Keratinocyte (primary cell): ENCODE results near the gene TENM4. TPM values are rescaled to one million over a fixed set of nuclear protein-coding genes. Genes with fewer than 3 reads are reported as not detected.

ENCODE experiments used
- DNase-seq: peaks from one replicate; pipeline ENCODE4 v3.0.0-alpha.2; 2011; ENCODE audit warnings: low read depth, missing footprints, low spot score
- FAIRE-seq: peaks from 2 replicates; lab custom pipeline; 2011; peaks lifted over from hg19 to GRCh38; lab: Jason Lieb, UNC
- H2AFZ ChIP-seq: 2 replicates; pipeline ENCODE4 v1.6.0; 2012; ENCODE audit warnings: low read length, control low read depth, inconsistent platforms; ENCODE audit not compliant: control insufficient read depth
- H3K27ac ChIP-seq: 2 replicates; pipeline ENCODE4 v1.5.1; 2011; ENCODE audit warnings: low read length; ENCODE audit not compliant: control insufficient read depth, insufficient read depth
- H3K27me3 ChIP-seq: 3 replicates; pipeline ENCODE4 v1.6.0; 2011; ENCODE audit warnings: low read length; ENCODE audit not compliant: control insufficient read depth, insufficient read depth; ENCODE audit errors: extremely low read depth
- H3K36me3 ChIP-seq, 2 experiments: 2 replicates in 1 of 2; 3 replicates in 1 of 2; pipeline ENCODE4 v1.5.1; 2011; ENCODE audit warnings: low read length in 2 of 2, mild to moderate bottlenecking in 1 of 2; ENCODE audit not compliant: control insufficient read depth in 2 of 2, insufficient read depth in 2 of 2; ENCODE audit errors: extremely low read depth in 1 of 2
- H3K4me1 ChIP-seq: 3 replicates; pipeline ENCODE4 v1.5.1; 2011; ENCODE audit warnings: low read length; ENCODE audit not compliant: control insufficient read depth, insufficient read depth; ENCODE audit errors: extremely low read depth
- H3K4me2 ChIP-seq: 3 replicates; pipeline ENCODE4 v1.6.0; 2011; ENCODE audit warnings: low read depth, low read length; ENCODE audit not compliant: control insufficient read depth, insufficient read depth; ENCODE audit errors: extremely low read depth
- H3K4me3 ChIP-seq, 3 experiments: fragments of 200-600 bp in 1 of 3; sonication (generic) in 1 of 3; 2 replicates in 2 of 3; 3 replicates in 1 of 3; pipeline ENCODE4 v1.5.1; 2011 to 2016; ENCODE audit warnings: low read length in 3 of 3, mild to moderate bottlenecking in 3 of 3, control low read depth in 2 of 3, inconsistent platforms in 1 of 3, low read depth in 1 of 3, mixed read lengths in 1 of 3, mixed run types in 1 of 3, moderate library complexity in 1 of 3; ENCODE audit not compliant: control insufficient read depth in 2 of 3, insufficient read depth in 2 of 3; ENCODE audit errors: extremely low read depth in 1 of 3
- H3K79me2 ChIP-seq: 2 replicates; pipeline ENCODE4 v1.6.0; 2012; ENCODE audit warnings: low read length; ENCODE audit not compliant: control insufficient read depth, insufficient read depth
- H3K9ac ChIP-seq: 3 replicates; pipeline ENCODE4 v1.6.0; 2011; ENCODE audit warnings: low read length; ENCODE audit not compliant: control insufficient read depth, insufficient read depth; ENCODE audit errors: extremely low read depth
- H3K9me1 ChIP-seq: 3 replicates; pipeline ENCODE4 v1.6.0; 2011; ENCODE audit warnings: low read length; ENCODE audit not compliant: control insufficient read depth, insufficient read depth; ENCODE audit errors: extremely low read depth
- H3K9me3 ChIP-seq: 2 replicates; pipeline ENCODE4 v1.5.1; 2012; ENCODE audit warnings: low read depth, low read length; ENCODE audit not compliant: control insufficient read depth
- H4K20me1 ChIP-seq: 3 replicates; pipeline ENCODE4 v1.6.0; 2011; ENCODE audit warnings: low read length; ENCODE audit not compliant: control insufficient read depth, insufficient read depth; ENCODE audit errors: extremely low read depth
- CTCF ChIP-seq, 3 experiments: IDR thresholded peaks in 1 of 3; conservative IDR thresholded peaks in 1 of 3; optimal IDR thresholded peaks in 1 of 3; 2 replicates in 2 of 3; 3 replicates in 1 of 3; pipeline versions ENCODE3 to v1.5.1; 2011; ENCODE audit warnings: low read length in 3 of 3, mild to moderate bottlenecking in 3 of 3, moderate library complexity in 2 of 3, control low read depth in 1 of 3, inconsistent platforms in 1 of 3; ENCODE audit not compliant: insufficient read depth in 2 of 3; ENCODE audit errors: extremely low read depth in 1 of 3
- EZH2 ChIP-seq: IDR thresholded peaks from one replicate; pipeline ENCODE4 v1.6.1; 2012; ENCODE audit warnings: inconsistent platforms, mild to moderate bottlenecking, low read length, moderate library complexity
- dilution Hi-C: fragments of 300-500 bp; cut with MboI; formaldehyde crosslinking; loops from one replicate; pipeline ENCODE4 v1.7.0; 2020; ENCODE audit warnings: low sequenced_read_pairs; ENCODE audit not compliant: extremely low pct_ligation_motif_present
- polyA plus RNA-seq, 5 experiments: library from polyadenylated mRNA; depleted of rRNA in 3 of 5; stranded (reverse) in 3 of 5; stranded (forward) in 1 of 5; unstranded in 1 of 5; fragments of >200 nt; gene quantifications; 1 replicate in 1 of 5; 2 replicates in 3 of 5; 3 replicates in 1 of 5; pipeline versions ENCODE4 v1.2.1 to v1.2.3, GENCODE V29; 2011 to 2012; ENCODE audit warnings: missing spikeins in 2 of 5, low read depth in 1 of 5, low replicate concordance in 1 of 5

The TENM4 gene
- polyA plus RNA-seq, 1 donor (not counting 4 experiments of a cell fraction or from before 2014, with no cell fraction given), result 3.5 TPM

DNA sequence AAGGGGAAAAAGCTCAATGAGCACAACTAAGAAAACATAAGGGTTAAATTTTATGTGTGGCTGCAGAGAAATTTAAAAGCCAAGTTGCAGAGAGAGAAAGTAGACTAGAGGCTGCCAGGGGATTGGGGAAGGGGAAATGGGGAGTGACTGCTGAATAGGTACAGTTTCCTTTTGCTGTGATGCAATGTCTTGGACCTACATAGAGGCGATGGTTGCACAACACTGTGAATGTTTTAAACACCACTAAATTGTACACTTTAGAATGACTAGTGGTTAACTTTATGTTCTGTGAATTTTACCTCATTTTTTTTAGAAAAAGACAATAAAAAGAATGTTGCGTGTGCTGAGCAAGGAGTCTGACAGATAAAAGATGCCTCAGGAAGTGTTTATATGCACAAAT lies 36.5 kb downstream of the TENM4 start:
- no peak for FAIRE-seq
- Histone ChIP-seq H3K4me2 (no peak overlapping the region), H4K20me1 (peaks cover 4% of the 10 kb centered on the region), H3K9me3 (no peaks in the 10 kb centered on the region), H3K79me2 (peaks cover 53% of the 10 kb centered on the region), H3K4me1 (no peaks in the 10 kb centered on the region), H3K9me1 (no peaks in the 10 kb centered on the region), H2AFZ (no peak overlapping the region), H3K27me3 (no peaks in the 10 kb centered on the region), H3K27ac (no peak overlapping the region), H3K9ac (no peak overlapping the region), H3K4me3 (no peak overlapping the region), H3K36me3 (peaks cover 0 to 3% of the 10 kb centered on the region in 2 experiments)
- DNase-seq, result no peak
- TF ChIP-seq EZH2, result no peak
- TF ChIP-seq CTCF (optimal IDR thresholded peaks at IDR 0.05 in 1 of 3, IDR thresholded peaks at IDR 0.05 in 1 of 3, conservative IDR thresholded peaks at IDR 0.05 in 1 of 3; ENCODE audit: extremely low read depth in 1 of 3, insufficient read depth in 2 of 3, low read length in 3 of 3), result no peak
- dilution Hi-C loops, result no loop called here

- no peaks in the 10 kb centered on the region for H3K4me1 ChIP-seq
- H4K20me1 ChIP-seq, result peaks cover 4% of the 10 kb centered on the region
- DNase-seq (no peak), FAIRE-seq (no peak)
- no peak overlapping the region for H3K4me3 ChIP-seq
- H3K4me2 ChIP-seq, result no peak overlapping the region
- TF ChIP-seq EZH2 (no peak), CTCF (optimal IDR thresholded peaks at IDR 0.05 in 1 of 3, IDR thresholded peaks at IDR 0.05 in 1 of 3, conservative IDR thresholded peaks at IDR 0.05 in 1 of 3; ENCODE audit: extremely low read depth in 1 of 3, insufficient read depth in 2 of 3, low read length in 3 of 3) (no peak)
- H3K27me3 ChIP-seq, result no peaks in the 10 kb centered on the region
- peaks cover 50% of the 10 kb centered on the region for H3K79me2 ChIP-seq
- no peaks in the 10 kb centered on the region for H3K9me3 ChIP-seq
- H2AFZ ChIP-seq, result no peak overlapping the region
- H3K27ac ChIP-seq, result no peak overlapping the region
- no peaks in the 10 kb centered on the region for H3K9me1 ChIP-seq
- no peak overlapping the region for H3K9ac ChIP-seq
- dilution Hi-C loops, result no loop called here
- peaks cover 0 to 3% of the 10 kb centered on the region in 2 experiments for H3K36me3 ChIP-seq
Observed at GRCh38 chr11:79403839-79404238, 37.0 kb downstream of the TENM4 start.
